Limb (tissue), 2 donors: Measurements from ENCODE around the gene SAP30BP.

ENCODE experiments used
- DNase-seq, 2 donors: peaks; one replicate each; pipeline ENCODE4 v3.0.0-alpha.2; 2016; ENCODE audit errors: extremely low spot score in 2 of 2

SAP30BP gene

DNA sequence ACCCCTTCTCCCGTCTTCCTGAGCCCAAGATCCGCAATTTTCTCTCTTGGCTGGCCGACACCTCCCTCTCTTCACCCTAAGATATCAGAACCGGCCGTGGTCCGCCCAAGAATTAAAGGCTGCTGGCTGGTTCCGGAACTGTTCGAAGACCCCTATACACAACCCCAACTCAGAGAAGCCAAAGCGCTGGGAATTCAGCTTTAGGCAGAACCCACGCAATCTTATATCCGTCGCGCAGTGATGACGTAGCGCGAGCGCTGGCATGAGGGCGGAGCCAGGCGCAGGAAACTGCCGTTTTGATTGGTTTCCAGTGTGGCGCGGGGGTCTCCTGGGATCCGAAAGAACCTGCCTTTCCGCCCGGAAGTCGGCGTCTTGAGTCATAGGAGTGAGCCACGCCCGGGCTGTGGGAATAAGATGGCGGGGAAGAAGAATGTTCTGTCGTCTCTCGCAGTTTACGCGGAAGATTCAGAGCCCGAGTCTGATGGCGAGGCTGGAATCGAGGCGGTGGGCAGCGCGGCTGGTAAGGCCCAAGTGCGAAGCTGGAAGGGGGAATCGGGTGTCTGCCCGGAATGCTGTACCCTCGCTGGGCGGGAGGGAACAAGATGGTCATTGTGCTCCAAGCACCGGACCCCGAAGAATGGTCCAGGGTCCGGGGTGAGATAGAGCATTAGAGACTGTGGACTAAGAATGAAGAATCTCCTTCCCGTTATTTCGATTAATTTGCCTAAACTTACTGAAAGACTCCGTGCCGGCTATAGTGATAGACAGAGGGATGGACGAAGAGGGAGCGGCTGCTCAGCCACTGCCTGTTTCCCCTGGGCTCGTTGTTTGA, at the start of gene SAP30BP, which contains the start of gene RECQL5:
Gene SAP30BP (plus strand): TSS at position 380 of the 832 bp plus-strand sequence. CDS start 35 bp downstream, at position 415.
Gene RECQL5 (minus strand): TSS at position 196 of the 832 bp plus-strand sequence. CDS start 597 bp downstream, outside the sequence.
- DNase-seq = peak; percentile 98

DNA sequence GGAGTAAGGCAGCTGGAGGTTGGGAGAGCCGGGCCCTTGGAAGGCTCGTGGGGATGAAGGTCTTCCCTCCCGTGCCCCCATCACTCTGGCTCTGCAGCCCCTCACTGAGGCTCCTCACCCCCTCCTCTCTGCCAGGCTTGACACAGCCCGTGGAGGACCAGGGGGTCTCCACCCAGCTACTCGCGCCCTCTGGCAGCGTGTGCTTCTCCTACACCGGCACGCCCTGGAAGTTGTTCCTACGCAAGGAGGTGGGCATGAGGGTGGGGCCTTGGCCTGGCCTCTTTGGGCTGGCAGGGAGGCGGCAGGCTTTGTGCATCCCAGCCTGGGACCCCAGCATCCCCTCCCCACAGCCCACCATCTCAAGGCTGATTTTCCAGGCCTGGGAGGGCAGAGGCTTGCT, 49.5 kb upstream of the SAP30BP start:
- no peak for DNase-seq

DNA sequence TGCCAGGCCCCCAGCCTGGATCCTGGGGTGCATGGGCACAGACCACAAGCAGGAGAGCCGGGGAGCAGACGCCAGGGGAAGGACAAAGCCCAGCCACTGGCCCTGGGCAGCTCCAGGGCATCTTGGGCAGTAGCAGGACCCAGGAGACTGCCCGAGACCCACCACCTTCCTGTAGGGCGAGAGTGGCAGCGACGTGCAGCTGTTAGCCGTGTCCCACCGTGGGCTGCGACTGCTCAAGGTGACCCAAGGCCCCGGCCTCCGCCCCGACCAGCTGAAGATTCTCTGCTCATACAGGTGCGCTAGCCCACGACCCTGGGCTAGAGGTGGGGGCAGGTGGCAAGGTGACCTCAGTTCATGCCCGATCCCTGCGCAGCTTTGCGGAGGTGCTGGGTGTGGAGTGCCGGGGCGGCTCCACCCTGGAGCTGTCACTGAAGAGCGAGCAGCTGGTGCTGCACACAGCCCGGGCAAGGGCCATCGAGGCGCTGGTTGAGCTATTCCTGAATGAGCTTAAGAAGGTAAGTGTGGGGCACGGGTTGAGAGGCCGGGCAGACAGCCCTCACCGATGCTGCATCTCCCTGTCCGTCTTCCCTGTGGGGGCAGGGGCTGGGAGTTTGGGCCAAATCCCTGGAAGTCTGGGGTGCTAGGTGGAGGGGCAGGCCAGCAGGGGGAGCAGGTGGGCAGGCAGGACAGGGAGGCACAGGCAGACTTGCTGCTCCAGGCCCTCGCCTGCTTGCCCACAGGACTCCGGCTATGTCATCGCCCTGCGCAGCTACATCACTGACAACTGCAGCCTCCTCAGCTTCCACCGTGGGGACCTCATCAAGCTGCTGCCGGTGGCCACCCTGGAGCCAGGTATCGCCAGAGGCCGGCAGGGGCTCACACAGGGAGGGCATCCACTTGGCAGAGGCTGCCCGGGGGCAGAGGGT, 47.4 kb upstream of the SAP30BP start:
- DNase-seq = peak in 1 of 2 donors; percentile 59

DNA sequence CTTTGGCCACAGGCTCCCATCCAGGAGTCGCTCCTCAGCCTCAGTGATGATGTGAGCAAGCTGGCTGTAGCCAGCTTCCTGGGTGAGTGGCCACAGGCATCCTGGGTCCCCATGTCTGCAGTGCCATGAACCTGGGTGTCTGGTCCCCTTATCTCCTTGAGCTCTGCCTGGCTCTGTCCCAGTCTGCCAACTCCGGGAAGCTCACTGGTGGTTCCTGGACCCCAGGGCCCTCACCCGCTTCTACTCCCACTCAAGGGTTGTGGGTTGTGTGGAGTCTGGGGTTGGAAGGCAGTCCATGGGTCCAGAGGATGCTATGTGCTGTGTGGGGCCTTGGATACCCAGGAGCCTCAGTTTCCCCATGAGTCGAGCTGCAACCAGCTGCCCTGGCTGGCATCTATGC, 45.6 kb upstream of the SAP30BP start:
- no peak for DNase-seq

DNA sequence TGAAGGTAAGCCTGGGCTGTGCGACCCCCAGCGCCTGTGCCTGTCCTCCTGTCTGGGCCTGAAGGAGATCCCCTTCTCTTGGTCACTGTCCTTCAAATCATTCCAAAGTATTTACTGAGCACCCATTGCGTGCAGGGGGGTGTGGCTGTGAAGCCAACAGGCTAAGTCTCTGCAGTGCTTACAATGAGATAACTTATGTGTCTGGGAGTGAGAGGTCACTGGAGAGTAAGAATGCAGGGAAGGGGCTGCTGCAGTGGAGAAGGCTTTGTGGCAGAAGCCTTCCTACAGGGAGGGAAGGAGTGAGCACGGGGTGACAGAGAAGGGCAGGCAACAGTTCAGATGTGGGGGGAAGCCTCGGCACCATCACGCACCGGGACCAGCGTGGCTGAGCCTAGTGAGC, 45.1 kb upstream of the SAP30BP start:
- no peak for DNase-seq

DNA sequence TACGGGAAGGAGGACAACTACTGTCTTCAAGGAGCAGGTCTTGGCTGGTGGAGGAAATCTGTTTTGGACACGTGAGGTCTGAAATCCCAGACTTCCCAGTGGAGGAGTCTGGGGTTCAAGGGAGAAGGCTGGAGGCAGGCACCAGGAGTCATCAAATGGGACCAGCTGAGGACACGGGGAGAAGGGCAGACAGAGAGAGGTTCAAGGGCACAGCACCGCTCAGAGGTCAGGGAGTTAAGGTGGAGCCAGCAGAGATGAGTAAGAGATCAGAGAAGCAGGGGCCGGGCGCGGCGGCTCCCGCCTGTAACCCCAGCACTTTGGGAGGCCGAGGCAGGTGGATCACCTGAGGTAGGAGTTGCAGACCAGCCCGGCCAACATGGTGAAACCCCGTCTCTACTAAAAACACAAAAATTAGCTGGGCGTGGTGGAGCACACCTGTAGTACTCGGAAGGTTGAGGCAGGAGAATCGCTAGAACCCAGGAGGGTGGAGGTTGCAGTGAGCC, 44.3 kb upstream of the SAP30BP start:
- no peak for DNase-seq

DNA sequence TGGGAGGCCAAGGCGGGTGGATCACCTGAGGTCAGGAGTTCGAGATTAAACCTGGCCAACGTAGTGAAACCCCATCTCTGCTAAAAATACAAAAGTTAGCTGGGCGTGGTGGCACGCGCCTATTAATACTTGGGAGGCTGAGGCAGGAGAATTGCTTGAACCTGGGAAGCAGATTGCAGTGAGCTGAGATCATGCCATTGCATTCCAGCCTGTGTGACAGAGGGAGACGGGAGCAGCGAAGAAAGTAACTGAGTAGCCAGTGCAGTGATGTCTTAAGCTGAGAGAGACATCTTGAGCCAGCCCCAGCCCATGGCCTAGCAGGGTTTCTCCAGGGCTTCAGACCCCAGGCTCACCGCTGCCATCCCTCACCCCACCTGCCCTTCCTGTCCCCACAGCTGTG, 43.8 kb upstream of the SAP30BP start:
- DNase-seq = no peak

DNA sequence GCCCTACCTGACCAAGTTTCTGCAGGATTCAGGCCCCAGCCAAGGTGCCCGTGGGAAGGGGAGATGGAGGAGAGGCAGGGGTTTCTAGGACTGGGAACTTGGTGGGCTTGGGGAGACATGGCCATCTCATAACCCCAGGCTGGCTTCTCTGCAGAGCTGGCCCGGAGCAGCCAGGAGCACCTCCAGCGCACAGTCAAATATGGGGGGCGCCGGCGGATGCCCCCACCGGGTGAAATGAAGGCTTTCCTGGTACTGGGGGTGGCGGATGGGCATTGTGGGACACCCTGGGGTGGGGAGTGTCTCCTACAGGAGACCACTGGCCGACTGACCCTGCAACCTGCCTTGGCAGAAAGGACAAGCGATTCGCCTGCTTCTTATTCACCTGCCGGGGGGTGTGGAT, 43.1 kb upstream of the SAP30BP start:
- no peak for DNase-seq

DNA sequence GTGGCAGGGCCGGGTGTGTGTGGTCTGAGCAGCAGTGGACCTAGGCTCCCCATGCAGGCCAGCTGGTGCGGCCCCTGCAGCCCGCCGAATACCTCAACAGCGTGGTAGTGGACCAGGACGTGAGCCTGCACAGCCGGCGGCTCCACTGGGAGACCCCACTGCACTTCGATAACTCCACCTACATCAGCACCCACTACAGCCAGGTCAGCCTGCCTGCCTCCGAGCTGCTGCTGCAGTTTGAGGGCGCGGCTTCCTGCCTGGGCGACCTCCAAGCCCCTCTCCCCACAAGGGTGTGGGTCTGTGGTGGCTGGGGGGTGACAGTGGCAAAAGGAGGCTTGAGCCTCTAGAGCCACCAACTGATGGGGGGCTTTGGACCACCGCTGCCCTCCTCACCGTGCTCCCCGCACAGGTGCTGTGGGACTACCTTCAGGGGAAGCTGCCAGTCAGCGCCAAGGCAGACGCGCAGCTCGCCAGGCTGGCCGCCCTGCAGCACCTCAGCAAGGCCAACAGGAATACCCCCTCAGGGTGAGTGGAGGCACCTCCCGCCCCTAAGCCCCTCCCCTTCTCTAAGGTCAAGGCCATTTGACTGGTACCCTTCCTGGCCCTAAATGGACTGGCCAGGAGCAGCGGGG, 42.3 kb upstream of the SAP30BP start:
- DNase-seq = no peak

DNA sequence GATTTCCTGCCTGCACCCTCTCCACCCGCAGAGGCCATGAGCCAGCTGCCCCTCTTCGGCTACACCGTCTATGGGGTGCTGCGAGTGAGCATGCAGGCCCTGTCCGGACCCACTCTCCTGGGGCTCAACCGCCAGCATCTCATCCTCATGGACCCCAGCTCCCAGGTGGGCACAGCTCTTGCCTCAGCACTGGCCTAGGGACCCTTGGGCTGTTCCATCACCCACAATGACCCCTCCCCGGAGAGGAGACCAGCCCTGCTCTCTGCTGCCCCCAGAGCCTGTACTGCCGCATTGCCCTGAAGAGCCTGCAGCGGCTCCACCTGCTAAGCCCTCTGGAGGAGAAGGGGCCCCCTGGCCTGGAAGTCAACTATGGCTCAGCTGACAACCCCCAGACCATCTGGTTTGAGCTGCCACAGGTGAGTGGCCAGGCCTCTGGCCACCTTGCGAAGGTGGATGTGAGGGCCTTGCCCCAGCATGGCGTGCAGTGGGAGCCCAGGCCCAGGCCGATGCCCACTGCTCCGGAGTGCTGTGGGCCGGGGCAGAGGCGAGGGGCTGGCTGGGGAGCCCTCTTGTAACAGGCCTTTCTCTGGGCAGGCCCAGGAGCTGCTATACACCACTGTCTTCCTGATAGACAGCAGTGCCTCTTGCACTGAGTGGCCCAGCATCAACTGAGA, 41.2 kb upstream of the SAP30BP start:
- DNase-seq = peak in 1 of 2 donors; percentile 61

DNA sequence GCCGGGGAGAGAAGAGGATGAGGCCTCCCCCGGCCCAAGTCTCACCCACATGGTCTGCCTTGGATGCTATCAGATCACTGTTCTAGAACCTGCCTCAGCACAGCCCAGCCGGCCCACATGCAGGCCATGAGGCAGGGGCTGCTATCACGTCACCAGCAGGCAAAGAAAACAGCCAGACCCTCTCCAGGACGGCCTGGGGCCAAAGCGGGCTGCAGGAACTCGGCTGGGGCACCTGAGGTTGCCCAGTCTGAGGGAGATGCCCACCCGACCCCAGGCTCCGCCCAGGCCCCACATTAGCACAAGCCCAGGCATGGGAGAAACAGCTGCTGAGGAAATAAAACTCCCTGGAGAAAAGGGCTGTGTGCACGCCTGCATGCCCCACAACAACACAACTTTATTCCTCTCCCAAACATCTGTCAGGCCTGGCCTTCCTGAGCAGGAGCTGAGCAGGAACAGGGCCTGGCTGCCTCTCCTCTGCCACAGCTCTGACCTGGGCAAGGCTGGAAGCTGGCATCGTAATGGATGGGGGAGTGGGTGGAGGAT, 40.6 kb upstream of the SAP30BP start:
- no peak for DNase-seq

DNA sequence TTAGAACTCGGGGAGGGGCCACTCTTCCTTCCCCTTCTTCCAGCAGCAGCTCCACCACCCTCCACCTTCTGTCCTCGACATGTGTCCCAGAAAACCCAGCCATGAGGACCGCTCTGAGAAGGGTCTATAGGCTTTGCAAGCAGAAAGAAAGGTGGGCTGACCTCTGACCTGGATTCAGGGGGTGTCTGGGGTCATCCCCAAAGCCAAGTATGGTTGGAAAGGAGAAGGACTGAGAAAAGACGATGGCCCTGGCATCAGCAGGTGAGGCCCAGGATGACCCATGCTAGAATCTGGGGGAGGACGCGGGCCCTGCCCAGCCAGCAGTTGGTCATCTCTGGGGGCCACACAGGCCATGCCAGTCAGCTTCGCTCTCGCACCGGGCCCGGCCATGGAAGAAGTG, 40.0 kb upstream of the SAP30BP start:
- DNase-seq = no peak

DNA sequence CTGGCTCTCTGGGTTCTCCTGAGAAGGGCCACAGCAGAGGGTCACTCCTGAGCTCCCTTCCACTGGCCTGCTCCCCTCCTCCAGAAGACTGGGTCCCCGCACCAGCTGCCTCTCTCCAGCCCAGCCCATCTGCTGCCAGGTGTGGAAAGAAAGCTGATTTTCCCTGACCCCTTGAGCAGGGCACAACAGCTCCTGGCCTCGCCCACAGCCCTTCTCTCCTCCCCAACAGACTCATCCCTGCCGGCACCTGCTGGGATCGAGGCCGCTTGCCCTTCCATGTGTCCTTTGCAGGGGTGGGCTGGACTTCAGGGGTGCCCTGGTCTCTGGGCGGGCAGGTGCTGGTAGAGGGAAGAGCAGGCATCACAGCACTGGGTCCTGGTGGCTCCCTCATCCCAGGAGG, 38.7 kb upstream of the SAP30BP start:
- no peak for DNase-seq

DNA sequence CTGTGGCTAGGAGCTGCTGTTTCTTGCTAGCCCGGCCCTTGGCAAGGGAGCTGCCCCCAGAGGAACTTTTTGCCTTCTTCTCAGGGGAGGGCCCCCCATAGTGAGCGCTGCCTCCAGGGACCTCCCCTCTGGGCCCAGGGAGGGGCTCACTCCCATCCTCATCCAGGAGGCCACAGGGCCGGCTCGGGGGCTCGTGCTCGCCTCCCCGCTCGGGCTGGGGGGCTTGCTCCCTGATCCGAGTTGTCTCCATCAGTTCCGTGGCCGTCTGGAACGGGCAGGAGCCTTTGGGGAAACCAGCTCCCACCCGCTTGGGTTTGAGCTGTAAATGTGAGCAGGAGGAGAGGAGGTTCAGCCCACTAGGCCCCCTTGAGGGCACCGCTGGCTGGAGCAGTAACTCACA, 38.0 kb upstream of the SAP30BP start:
- DNase-seq = no peak

DNA sequence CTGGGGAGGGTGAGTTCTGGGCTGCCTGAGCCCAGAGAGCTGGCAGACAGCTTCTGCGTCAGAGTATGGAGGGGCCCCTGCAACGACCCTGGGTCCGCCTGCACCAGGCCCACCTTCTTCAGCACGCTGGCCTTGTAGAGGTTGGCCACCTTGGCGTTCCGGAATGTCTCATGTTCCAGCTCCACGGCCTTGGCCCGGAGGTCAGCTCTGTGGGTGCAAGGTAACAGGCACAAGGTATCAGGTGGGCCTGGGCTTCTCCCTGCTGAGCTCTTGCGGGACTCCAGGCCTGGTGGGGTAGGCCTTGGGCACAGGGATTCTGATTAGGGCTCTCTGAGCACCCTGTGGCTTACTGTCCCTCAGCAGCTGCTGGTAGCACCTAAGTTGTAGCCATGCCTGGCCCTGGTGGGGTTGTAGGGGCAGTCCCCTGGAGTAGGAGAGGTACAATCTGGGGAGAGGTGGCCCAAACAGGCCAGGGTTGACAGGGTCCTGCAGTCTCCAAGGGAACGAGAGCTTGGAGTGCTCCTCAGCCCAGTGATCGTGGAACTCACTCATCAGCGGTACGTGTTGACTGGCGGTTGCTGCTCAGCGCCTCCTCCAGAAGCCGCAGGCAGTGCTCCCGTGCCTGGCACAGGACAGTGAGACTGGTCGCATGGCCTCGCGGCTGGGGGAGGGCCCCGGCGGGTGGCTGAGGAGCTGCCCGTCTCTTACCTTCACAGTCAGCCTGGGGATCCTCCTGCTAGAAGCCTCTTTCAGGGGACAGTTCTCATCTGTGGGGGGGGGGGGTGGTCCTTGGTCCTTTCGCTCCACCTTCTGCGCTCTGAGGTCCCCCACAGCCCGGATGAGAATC, 36.8 kb upstream of the SAP30BP start:
- DNase-seq = no peak

DNA sequence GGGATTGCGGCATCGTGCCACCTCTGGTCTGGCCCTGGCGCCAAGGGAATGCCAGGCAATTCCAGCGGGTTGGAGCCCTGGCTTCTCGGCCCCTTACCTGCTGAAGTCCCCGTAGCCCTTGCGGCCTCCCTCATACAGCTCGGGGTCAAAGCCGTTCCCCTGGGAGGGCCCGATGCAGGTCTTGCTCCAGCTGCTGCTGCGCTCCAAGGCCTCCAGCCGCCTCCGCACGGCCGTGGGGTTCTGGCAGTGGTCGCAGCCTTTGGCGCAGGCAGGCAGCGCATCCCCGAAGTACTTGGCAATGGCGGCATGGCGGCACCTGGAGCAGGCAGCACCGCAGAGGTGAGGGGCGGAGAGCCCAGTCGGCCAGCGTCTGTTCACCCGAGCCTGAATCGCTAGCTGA, 35.8 kb upstream of the SAP30BP start:
- DNase-seq = no peak

DNA sequence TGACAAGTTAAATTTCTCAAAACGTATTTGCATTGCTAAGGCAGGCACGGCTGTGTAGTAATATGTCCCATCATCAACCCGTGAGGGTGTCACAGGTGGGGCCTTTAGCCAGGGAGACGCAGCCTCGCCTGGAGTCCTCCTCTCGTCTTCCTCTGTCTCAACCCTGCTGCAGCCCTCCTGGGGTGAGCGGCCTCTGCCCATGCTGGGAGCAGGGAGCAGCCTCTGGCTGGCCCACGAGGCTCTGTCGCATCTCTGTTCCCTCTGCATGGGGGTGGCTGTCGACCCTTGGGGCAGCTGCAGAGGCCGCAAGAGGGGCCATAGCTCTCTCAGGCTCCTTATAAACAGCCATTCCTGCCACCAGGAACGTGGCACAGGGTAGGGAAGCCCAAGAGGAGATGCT, 34.7 kb upstream of the SAP30BP start:
- no peak for DNase-seq

DNA sequence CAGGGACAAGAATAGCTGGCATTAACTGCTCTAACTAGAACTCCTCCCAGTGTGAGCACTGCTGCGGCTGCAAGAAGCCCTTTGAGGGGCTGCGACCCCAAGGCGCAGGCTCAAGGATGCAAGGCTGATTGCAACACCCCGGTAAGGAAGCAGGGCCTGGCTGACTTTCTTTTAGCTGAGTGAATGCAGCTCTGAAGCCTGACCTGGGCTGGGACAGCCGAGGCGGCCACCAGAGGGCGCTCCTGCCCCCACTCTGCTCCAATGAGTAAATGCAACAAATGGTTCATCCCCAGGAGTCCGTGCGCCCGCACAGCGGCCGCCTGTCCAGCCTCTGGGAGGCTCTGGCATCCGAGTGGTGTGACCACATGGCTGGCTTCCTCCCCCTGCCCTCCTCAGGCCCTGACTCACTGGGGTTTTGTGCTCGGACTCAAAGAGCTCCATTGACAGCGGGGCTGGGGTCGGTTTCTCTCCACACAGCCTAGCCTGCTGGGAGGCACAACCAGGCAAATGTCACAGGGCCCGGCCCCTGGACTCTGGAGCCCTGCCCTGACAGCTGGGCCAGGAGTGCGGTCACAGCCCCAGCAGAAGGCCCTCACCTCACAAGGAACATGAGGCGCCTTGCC, 34.2 kb upstream of the SAP30BP start, which contains the start of gene SMIM5:
Gene SMIM5 (plus strand): TSS at position 572 of the 623 bp plus-strand sequence. CDS start 6,768 bp downstream, outside the sequence.
- DNase-seq = peak; percentile 82 to 91
